Astrocyte (in vitro differentiated cells and primary cell): ENCODE data around the gene LRBA. TPM values are rescaled to one million over a fixed set of nuclear protein-coding genes. Genes with fewer than 3 reads are reported as not detected.

Source experiments
- DNase-seq: peaks from one replicate; pipeline ENCODE4 v3.0.0-alpha.2; 2010; ENCODE audit warnings: low read depth
- FAIRE-seq: peaks from 2 replicates; lab custom pipeline; 2011; peaks lifted over from hg19 to GRCh38; lab: Jason Lieb, UNC
- H2AFZ ChIP-seq: 2 replicates; pipeline ENCODE4 v1.6.0; 2012; ENCODE audit warnings: low read depth, low read length, inconsistent platforms
- H3K27ac ChIP-seq: 2 replicates; pipeline ENCODE4 v1.5.1; 2011; ENCODE audit warnings: low read depth, low read length, inconsistent platforms
- H3K27me3 ChIP-seq: 2 replicates; pipeline ENCODE4 v1.6.0; 2011; ENCODE audit warnings: low read length, inconsistent platforms; ENCODE audit not compliant: insufficient read depth
- H3K36me3 ChIP-seq: 2 replicates; pipeline ENCODE4 v1.5.1; 2011; ENCODE audit warnings: low read length, inconsistent platforms; ENCODE audit not compliant: insufficient read depth
- H3K4me1 ChIP-seq: 2 replicates; pipeline ENCODE4 v1.5.1; 2011; ENCODE audit warnings: low read length, inconsistent platforms; ENCODE audit not compliant: insufficient read depth
- H3K4me2 ChIP-seq: 2 replicates; pipeline ENCODE4 v1.6.0; 2012; ENCODE audit warnings: low read length, inconsistent platforms
- H3K4me3 ChIP-seq: 2 replicates; pipeline ENCODE4 v1.5.1; 2011; ENCODE audit warnings: low read depth, mild to moderate bottlenecking, low read length, inconsistent platforms; ENCODE audit not compliant: insufficient read depth
- H3K79me2 ChIP-seq: 2 replicates; pipeline ENCODE4 v1.6.0; 2012; ENCODE audit warnings: mild to moderate bottlenecking, low read length, inconsistent platforms; ENCODE audit not compliant: insufficient read depth
- H3K9ac ChIP-seq: 2 replicates; pipeline ENCODE4 v1.6.0; 2012; ENCODE audit warnings: mild to moderate bottlenecking, low read length, inconsistent platforms
- H3K9me3 ChIP-seq: 2 replicates; pipeline ENCODE4 v1.5.1; 2012; ENCODE audit warnings: low read depth, mild to moderate bottlenecking, low read length, inconsistent platforms; ENCODE audit not compliant: insufficient read depth
- H4K20me1 ChIP-seq: 2 replicates; pipeline ENCODE4 v1.6.0; 2012; ENCODE audit warnings: low read length, inconsistent platforms; ENCODE audit not compliant: insufficient read depth
- H3K27ac Mint-ChIP-seq: one replicate; pipeline ENCODE4 v1.8.0; 2021; ENCODE audit warnings: mild to moderate bottlenecking, mixed read lengths; ENCODE audit not compliant: unreplicated experiment
- H3K27me3 Mint-ChIP-seq: one replicate; pipeline ENCODE4 v1.8.0; 2021; ENCODE audit warnings: low read depth, mixed read lengths; ENCODE audit not compliant: unreplicated experiment
- H3K36me3 Mint-ChIP-seq: one replicate; pipeline ENCODE4 v1.8.0; 2021; ENCODE audit warnings: low read depth, mixed read lengths; ENCODE audit not compliant: unreplicated experiment
- H3K4me1 Mint-ChIP-seq: one replicate; pipeline ENCODE4 v1.8.0; 2021; ENCODE audit warnings: low read depth, mixed read lengths; ENCODE audit not compliant: unreplicated experiment
- H3K4me3 Mint-ChIP-seq: one replicate; pipeline ENCODE4 v1.8.0; 2021; ENCODE audit warnings: mild to moderate bottlenecking, moderate library complexity, mixed read lengths; ENCODE audit not compliant: unreplicated experiment
- H3K9me3 Mint-ChIP-seq: one replicate; pipeline ENCODE4 v1.8.0; 2021; ENCODE audit warnings: mild to moderate bottlenecking, mixed read lengths; ENCODE audit not compliant: unreplicated experiment
- EZH2 ChIP-seq: IDR thresholded peaks from 2 replicates; pipeline ENCODE4 v1.6.1; 2012; ENCODE audit warnings: mild to moderate bottlenecking, low read length, inconsistent platforms; ENCODE audit not compliant: insufficient read depth
- total RNA-seq: library from RNA; stranded (reverse); gene quantifications from 2 replicates; pipeline ENCODE4 v1.2.1, GENCODE V29; 2021
- TF ChIP-seq, protein P1 (sequence below): IDR thresholded peaks from 2 replicates; pipeline ENCODE4 v1.5.1; 2011; ENCODE audit warnings: low read depth, mild to moderate bottlenecking, inconsistent platforms, low read length, moderate library complexity; ENCODE audit not compliant: insufficient read depth

Gene LRBA
- total RNA-seq, 1 donor from 2014 or later = 25.3 TPM

DNA sequence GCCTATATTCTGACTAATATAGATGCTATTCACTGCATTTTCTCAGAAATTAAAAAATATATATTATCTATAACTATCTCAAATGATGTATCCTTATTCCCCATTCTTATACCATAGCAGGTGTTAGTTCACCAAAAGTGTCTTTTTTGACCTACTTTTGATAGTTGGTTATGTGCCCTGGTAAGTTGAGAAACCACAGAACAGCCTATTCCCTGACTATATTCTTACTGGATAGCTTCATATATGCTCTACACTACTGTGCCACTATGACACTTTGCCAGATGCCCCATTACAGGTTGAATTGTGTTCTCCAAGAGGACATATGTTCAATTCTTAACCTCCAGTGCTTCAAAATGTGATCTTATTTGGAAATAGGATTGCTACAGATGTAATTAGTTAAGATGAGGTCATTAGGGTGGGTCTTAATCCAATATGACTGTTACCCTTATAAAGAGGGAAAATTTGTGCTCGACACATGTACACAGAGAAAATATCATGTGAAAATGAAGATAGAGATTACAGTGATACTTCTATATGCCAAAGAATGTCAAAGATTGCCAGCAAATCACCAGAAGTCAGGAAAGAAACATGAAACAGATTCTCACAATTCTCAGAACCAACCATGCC, 76.1 kb downstream of the LRBA start:
- no peaks in the 10 kb centered on the region for H3K36me3 Mint-ChIP-seq
- FAIRE-seq (no peak), DNase-seq (no peak)
- H3K4me3 Mint-ChIP-seq = no peak overlapping the region
- H3K27me3 ChIP-seq = no peaks in the 10 kb centered on the region
- H3K9ac ChIP-seq = no peak overlapping the region
- H3K36me3 ChIP-seq = no peaks in the 10 kb centered on the region
- H3K9me3 ChIP-seq = no peaks in the 10 kb centered on the region
- TF ChIP-seq, protein P1, sequence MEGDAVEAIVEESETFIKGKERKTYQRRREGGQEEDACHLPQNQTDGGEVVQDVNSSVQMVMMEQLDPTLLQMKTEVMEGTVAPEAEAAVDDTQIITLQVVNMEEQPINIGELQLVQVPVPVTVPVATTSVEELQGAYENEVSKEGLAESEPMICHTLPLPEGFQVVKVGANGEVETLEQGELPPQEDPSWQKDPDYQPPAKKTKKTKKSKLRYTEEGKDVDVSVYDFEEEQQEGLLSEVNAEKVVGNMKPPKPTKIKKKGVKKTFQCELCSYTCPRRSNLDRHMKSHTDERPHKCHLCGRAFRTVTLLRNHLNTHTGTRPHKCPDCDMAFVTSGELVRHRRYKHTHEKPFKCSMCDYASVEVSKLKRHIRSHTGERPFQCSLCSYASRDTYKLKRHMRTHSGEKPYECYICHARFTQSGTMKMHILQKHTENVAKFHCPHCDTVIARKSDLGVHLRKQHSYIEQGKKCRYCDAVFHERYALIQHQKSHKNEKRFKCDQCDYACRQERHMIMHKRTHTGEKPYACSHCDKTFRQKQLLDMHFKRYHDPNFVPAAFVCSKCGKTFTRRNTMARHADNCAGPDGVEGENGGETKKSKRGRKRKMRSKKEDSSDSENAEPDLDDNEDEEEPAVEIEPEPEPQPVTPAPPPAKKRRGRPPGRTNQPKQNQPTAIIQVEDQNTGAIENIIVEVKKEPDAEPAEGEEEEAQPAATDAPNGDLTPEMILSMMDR = no peak
- TF ChIP-seq EZH2 = no peak
- no peaks in the 10 kb centered on the region for H4K20me1 ChIP-seq
- no peak overlapping the region for H3K27ac Mint-ChIP-seq
- peaks cover 17% of the 10 kb centered on the region for H3K4me1 Mint-ChIP-seq
- H3K27ac ChIP-seq = no peak overlapping the region
- H3K4me3 ChIP-seq = no peak overlapping the region
- no peak overlapping the region for H3K4me2 ChIP-seq
- no peaks in the 10 kb centered on the region for H3K9me3 Mint-ChIP-seq
- no peak overlapping the region for H2AFZ ChIP-seq
- H3K79me2 ChIP-seq = no peaks in the 10 kb centered on the region
- no peaks in the 10 kb centered on the region for H3K27me3 Mint-ChIP-seq
- no peaks in the 10 kb centered on the region for H3K4me1 ChIP-seq

DNA sequence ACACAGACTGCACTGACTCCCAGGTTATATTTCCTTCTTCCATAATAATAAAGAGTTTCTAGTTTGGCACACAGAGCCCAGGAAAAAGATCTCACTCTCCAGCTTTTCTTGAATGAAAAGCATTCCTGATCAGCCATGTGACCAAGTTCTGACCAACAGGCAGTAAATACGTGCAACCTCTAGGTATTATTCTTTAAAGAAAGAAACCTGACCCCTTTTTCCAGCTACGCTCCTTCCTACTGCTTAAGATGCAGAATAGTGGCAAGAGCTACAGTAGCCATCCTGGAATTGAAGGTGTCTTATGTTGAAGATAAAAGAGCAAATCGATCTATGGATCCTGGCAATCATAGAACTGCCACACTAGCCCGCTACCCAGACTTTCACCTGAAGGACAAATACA, 76.7 kb downstream of the LRBA start:
- no peaks in the 10 kb centered on the region for H3K36me3 ChIP-seq
- no peaks in the 10 kb centered on the region for H3K9me3 ChIP-seq
- no peak overlapping the region for H3K9ac ChIP-seq
- no peak overlapping the region for H2AFZ ChIP-seq
- H3K27me3 ChIP-seq = no peaks in the 10 kb centered on the region
- no peaks in the 10 kb centered on the region for H4K20me1 ChIP-seq
- no peak overlapping the region for H3K27ac ChIP-seq
- H3K4me2 ChIP-seq = no peak overlapping the region
- H3K4me3 Mint-ChIP-seq = no peak overlapping the region
- H3K9me3 Mint-ChIP-seq = no peaks in the 10 kb centered on the region
- H3K79me2 ChIP-seq = no peaks in the 10 kb centered on the region
- no peak for FAIRE-seq
- no peaks in the 10 kb centered on the region for H3K36me3 Mint-ChIP-seq
- no peak overlapping the region for H3K4me3 ChIP-seq
- H3K27me3 Mint-ChIP-seq = no peaks in the 10 kb centered on the region
- no peaks in the 10 kb centered on the region for H3K4me1 ChIP-seq
- H3K4me1 Mint-ChIP-seq = peaks cover 12% of the 10 kb centered on the region
- no peak overlapping the region for H3K27ac Mint-ChIP-seq
- TF ChIP-seq EZH2 = no peak
- TF ChIP-seq, protein P1 = no peak
- DNase-seq = no peak

DNA sequence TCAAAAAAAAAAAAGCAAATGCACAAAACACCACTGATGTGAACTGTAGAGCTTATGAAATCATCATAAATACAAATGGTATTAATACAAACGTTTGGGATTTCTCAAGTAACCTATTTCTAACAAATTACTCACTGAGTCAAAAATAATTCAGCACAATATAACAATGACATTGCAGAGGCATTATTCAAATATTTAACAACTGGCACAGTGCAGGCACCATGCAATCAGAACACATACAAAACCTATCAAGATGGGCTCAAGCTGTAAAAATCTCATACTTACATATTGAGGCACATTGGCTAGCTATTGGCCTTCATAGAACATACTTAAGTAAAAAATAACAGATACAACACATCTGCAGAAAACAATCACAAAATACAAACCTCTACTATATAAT, 81.1 kb downstream of the LRBA start:
- no peak overlapping the region for H3K4me2 ChIP-seq
- H3K79me2 ChIP-seq = no peaks in the 10 kb centered on the region
- FAIRE-seq = no peak

More for the DNA sequence above, 81.1 kb downstream of the LRBA start:
- no peak overlapping the region for H3K27ac Mint-ChIP-seq
- H3K9me3 Mint-ChIP-seq = no peaks in the 10 kb centered on the region
- H3K4me3 Mint-ChIP-seq = no peak overlapping the region
- Histone ChIP-seq H3K36me3 (no peaks in the 10 kb centered on the region), H3K9ac (no peak overlapping the region), H3K4me1 (no peaks in the 10 kb centered on the region), H3K27me3 (no peaks in the 10 kb centered on the region), H3K27ac (no peak overlapping the region), H4K20me1 (no peaks in the 10 kb centered on the region), H3K4me3 (no peak overlapping the region), H2AFZ (no peak overlapping the region), H3K9me3 (no peaks in the 10 kb centered on the region)
- no peaks in the 10 kb centered on the region for H3K36me3 Mint-ChIP-seq
- H3K27me3 Mint-ChIP-seq = no peaks in the 10 kb centered on the region
- peaks cover 8% of the 10 kb centered on the region for H3K4me1 Mint-ChIP-seq
- no peak for DNase-seq
- TF ChIP-seq, protein P1 = no peak
- no peak for TF ChIP-seq EZH2
